ENCODE measurements around the gene CDC42BPB. TPM values are rescaled to one million over a fixed set of nuclear protein-coding genes. Genes with fewer than 3 reads are reported as not detected.
A peak's percentile ranks its signal among the peaks of the same experiment; 100 is the strongest.

Gene CDC42BPB
- total RNA-seq, 2 experiments from 2014 or later, result 2.5 to 3.2 TPM

DNA sequence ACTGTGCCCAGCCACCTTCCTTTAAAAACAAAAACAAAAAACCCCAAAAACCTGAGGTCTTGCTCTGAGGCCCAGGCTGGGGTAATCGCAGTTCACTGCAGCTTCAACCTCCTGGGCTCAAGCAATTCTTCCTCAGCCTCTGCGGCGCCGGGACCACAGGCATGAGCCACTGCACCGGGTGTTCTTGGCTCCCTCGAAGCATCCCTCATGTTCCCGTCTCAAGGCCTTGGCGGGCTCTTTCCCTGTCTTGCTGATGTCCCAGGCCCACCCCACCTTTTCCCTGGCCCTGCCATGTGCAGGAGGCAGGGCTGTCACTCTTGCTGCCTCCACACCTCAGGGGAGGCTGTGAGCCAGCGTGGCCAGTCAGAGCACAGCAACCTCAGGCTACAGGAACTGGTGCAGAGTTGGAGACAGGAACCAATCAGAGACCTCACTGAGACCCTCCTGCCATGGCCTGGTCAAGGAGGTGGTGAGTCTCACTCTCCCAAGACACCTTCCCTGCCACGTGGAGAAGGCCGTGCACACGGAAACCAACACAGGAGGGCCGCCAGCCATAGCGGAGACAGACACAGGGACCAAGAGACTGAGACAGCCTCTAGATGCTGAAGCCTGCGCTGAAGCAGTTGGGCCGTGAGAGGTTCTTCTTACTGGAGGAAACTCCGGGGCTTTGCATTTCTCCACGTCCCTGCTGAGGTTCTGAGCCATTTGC lies 140.8 kb downstream of the CDC42BPB start:
- H3K4me3 Mint-ChIP-seq, result no peak overlapping the region
- H3K27ac Mint-ChIP-seq, result no peak overlapping the region
- CTCF ChIA-PET, result interaction anchor here (0.9 to 1.4 kb wide), 2 partner anchors 221 to 223 kb away, joined by 3 to 7 read pairs; no protein-coding TSS in a partner anchor
- H3K36me3 Mint-ChIP-seq (ENCODE audit: low read depth), result no peaks in the 10 kb centered on the region
- no peaks in the 10 kb centered on the region for H3K27me3 Mint-ChIP-seq (ENCODE audit: low read depth)
- intact Hi-C loops (cut with micrococcal nuclease), result no loop called here
- H3K4me1 Mint-ChIP-seq (ENCODE audit: low read depth), result no peaks in the 10 kb centered on the region
- DNase-seq, result no peak
- no peaks in the 10 kb centered on the region for H3K9me3 Mint-ChIP-seq

GRCh38 chr14:102915292-102916110 lies 141.8 kb downstream of the CDC42BPB start:
- Mint-ChIP-seq H3K27me3 (ENCODE audit: low read depth) (no peaks in the 10 kb centered on the region), H3K27ac (no peak overlapping the region), H3K9me3 (no peaks in the 10 kb centered on the region), H3K4me3 (no peak overlapping the region), H3K36me3 (ENCODE audit: low read depth) (no peaks in the 10 kb centered on the region), H3K4me1 (ENCODE audit: low read depth) (no peaks in the 10 kb centered on the region)
- CTCF ChIA-PET, result interaction anchor here (0.7 to 1.4 kb wide), 2 partner anchors 38 to 220 kb away, joined by 3 to 7 read pairs; no protein-coding TSS in a partner anchor
- intact Hi-C loops (cut with micrococcal nuclease), result no loop called here
- no peak for DNase-seq

DNA sequence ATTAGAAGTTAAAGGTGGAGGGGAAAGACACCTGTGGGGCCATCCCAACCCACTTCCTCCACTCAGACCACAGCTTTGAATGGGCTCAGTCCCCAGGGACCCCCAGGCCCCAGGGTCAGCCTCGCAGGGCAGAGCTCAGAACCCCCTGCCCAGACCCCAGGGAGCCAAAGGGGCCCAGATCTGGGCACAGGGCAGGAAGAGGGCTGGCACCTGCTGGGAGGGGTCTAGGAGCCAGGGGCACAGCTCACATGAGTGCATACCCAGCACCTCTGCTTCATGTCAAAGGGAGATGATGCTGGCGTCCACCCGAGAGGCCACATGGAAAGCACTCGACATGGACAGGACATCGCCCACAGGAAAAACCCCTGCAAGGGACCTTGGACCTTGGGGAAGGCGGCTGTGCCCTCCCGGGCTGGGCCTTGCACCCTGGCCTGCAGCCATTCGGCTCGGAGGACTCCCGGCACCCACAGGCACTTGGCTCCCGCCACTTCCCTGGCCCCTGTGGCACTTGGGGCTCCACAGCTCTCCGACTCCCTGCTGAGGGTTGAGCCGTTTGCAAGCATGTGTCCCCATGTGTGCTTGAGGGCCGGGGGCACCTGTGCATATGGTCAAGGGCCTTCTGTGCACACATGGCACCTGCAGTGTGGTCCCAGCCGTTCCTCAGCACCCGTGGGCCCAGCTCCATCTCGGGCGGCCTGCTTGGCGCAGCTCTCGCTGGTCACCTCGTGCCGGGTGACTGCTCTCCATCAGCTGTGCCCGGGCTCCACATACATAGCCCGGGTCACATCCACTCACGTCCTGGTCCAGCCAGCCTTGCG lies 142.7 kb downstream of the CDC42BPB start:
- intact Hi-C loops (cut with micrococcal nuclease), result no loop called here
- H3K36me3 Mint-ChIP-seq (ENCODE audit: low read depth), result no peaks in the 10 kb centered on the region
- DNase-seq, result no peak
- H3K27ac Mint-ChIP-seq, result no peak overlapping the region
- CTCF ChIA-PET, result interaction anchor here (0.7 to 1.4 kb wide), 2 partner anchors 37 to 220 kb away, joined by 3 to 7 read pairs; no protein-coding TSS in a partner anchor
- H3K9me3 Mint-ChIP-seq, result no peaks in the 10 kb centered on the region
- H3K4me1 Mint-ChIP-seq (ENCODE audit: low read depth), result no peaks in the 10 kb centered on the region
- no peaks in the 10 kb centered on the region for H3K27me3 Mint-ChIP-seq (ENCODE audit: low read depth)
- no peak overlapping the region for H3K4me3 Mint-ChIP-seq

DNA sequence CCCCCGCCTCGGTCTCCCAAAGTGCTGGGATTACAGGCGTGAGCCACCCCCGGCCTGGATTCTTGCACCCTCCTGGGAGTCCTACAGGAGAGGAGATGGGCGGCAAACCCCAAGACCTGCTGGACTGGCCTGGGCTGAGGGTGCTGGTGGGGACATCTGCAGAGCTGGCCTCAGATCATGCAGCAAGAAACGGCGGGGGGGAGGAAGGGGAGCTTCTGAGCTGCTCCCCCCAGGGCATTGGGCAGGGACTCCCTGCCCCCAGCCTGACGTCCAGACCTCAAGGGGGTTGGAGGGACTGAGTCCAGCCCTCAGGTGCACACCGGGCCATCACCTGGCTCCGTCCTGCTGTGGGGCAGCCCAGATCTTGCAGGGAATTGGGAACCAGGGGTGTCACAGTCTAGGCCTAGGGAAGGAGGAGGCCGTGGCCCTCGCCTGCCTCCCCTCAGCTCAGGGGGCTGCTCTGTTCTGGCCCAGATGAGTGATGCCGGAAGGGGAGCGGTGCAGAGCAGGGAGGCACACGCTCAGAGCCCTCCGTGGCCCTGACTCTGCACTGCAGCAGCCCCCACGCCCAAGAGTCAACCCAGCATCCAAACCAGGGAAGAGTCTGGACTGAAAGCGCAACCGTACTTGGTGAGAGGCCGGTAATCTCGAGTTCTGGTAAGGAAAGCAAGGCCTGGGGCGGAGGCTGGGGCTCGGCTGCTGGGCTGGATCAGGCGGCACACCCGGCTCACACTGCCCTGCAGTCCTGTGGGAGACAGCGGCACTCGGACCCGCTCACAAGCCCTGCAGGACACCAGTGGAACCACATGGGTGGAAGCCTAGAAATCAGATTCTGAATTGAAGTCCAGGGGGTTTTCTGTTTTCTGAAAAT lies 143.8 kb downstream of the CDC42BPB start:
- Mint-ChIP-seq H3K4me1 (ENCODE audit: low read depth) (no peaks in the 10 kb centered on the region), H3K9me3 (no peaks in the 10 kb centered on the region), H3K27me3 (ENCODE audit: low read depth) (no peaks in the 10 kb centered on the region), H3K4me3 (no peak overlapping the region), H3K36me3 (ENCODE audit: low read depth) (no peaks in the 10 kb centered on the region), H3K27ac (no peak overlapping the region)
- CTCF ChIA-PET, result interaction anchor here (0.7 kb wide), 1 partner anchor 219 kb away, joined by 4 read pairs; no protein-coding TSS in a partner anchor
- intact Hi-C loops (cut with micrococcal nuclease), result no loop called here
- DNase-seq, result no peak

GRCh38 chr14:102911991-102912761 lies 145.2 kb downstream of the CDC42BPB start:
- H3K9me3 Mint-ChIP-seq, result no peaks in the 10 kb centered on the region
- no peak for DNase-seq
- intact Hi-C loops (cut with micrococcal nuclease), result no loop called here
- H3K4me3 Mint-ChIP-seq, result no peak overlapping the region
- no peaks in the 10 kb centered on the region for H3K4me1 Mint-ChIP-seq (ENCODE audit: low read depth)
- CTCF ChIA-PET, result no interaction called here
- no peaks in the 10 kb centered on the region for H3K27me3 Mint-ChIP-seq (ENCODE audit: low read depth)
- H3K36me3 Mint-ChIP-seq (ENCODE audit: low read depth), result peaks cover 3% of the 10 kb centered on the region
- H3K27ac Mint-ChIP-seq, result peak overlapping the region; percentile 30

GRCh38 chr14:102911541-102911951 lies 145.8 kb downstream of the CDC42BPB start:
- Mint-ChIP-seq H3K27ac (peak overlapping the region; percentile 9), H3K36me3 (ENCODE audit: low read depth) (peaks cover 6% of the 10 kb centered on the region), H3K9me3 (no peaks in the 10 kb centered on the region), H3K4me1 (ENCODE audit: low read depth) (no peaks in the 10 kb centered on the region), H3K27me3 (ENCODE audit: low read depth) (no peaks in the 10 kb centered on the region), H3K4me3 (no peak overlapping the region)
- DNase-seq, result no peak
- intact Hi-C loops (cut with micrococcal nuclease), result no loop called here
- CTCF ChIA-PET, result no interaction called here

DNA sequence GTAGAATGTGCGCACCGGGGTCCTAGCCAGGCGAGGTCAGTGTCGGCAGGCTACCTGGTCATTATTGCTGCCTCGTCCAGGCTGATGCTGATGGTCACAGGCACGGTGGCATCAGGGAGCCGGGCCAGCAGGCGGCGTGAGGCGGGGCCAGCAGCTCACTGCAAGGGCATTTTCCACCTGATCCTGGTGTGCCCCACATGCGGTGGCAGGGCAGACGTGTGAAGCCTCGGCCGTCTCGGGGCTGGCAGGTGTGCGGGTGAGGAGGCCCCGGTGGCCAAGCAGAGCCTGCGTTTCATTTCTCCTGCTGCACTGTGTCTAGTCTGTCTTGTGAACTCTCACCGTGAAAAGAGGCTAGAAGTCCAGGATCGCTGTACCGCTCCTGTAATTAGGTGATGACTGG lies 146.9 kb downstream of the CDC42BPB start:
- peak overlapping the region; percentile 56 for H3K27ac Mint-ChIP-seq
- H3K4me1 Mint-ChIP-seq (ENCODE audit: low read depth), result no peaks in the 10 kb centered on the region
- no peak overlapping the region for H3K4me3 Mint-ChIP-seq
- intact Hi-C loops (cut with micrococcal nuclease), result no loop called here
- peaks cover 7% of the 10 kb centered on the region for H3K36me3 Mint-ChIP-seq (ENCODE audit: low read depth)
- no peak for DNase-seq
- CTCF ChIA-PET, result no interaction called here
- H3K9me3 Mint-ChIP-seq, result no peaks in the 10 kb centered on the region
- H3K27me3 Mint-ChIP-seq (ENCODE audit: low read depth), result no peaks in the 10 kb centered on the region

DNA sequence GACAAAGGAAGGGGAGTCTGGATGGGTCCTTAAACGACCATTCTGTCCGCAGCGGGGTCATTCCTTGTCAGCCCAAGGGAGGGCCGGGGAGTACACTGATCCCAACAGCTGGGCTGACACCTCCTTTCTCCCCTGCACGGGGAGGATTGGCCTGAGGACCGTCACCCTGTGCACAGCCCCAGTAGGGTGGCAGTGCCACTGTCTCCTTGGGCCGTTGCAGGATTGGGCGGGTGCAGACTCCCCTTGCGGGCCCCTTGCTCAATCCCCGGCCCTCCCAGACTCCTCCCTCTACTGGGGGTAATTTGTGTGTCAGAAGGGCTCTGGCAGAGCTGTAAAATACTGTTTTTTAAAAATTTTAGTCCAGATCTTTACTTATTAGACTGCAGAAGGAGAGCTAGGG lies 147.4 kb downstream of the CDC42BPB start:
- no peaks in the 10 kb centered on the region for H3K27me3 Mint-ChIP-seq (ENCODE audit: low read depth)
- no peak for DNase-seq
- CTCF ChIA-PET, result no interaction called here
- no peaks in the 10 kb centered on the region for H3K4me1 Mint-ChIP-seq (ENCODE audit: low read depth)
- peaks cover 12% of the 10 kb centered on the region for H3K36me3 Mint-ChIP-seq (ENCODE audit: low read depth)
- intact Hi-C loops (cut with micrococcal nuclease), result no loop called here
- H3K4me3 Mint-ChIP-seq, result no peak overlapping the region
- no peaks in the 10 kb centered on the region for H3K9me3 Mint-ChIP-seq
- H3K27ac Mint-ChIP-seq, result no peak overlapping the region

DNA sequence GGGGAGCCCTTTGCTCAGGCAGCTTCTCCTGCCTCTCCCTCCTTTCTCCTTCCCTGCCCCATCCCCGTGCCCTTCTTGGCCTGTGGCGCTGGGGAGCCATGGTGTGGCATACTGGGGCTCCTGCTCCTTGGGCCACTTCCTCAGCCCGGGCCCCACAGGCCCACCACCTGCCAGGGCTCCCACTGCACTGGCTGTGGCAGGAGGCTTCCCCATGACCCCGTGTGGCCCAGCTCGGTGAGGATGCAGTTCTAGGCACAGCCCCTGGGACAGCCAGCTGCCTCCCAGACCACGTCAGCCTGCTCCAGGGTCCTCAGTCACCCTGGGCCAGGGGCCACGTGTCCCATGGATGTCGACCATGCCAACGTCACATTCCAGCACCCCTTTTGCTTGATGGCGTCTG lies 147.9 kb downstream of the CDC42BPB start:
- H3K4me3 Mint-ChIP-seq, result no peak overlapping the region
- H3K27me3 Mint-ChIP-seq (ENCODE audit: low read depth), result no peaks in the 10 kb centered on the region
- CTCF ChIA-PET, result no interaction called here

DNA sequence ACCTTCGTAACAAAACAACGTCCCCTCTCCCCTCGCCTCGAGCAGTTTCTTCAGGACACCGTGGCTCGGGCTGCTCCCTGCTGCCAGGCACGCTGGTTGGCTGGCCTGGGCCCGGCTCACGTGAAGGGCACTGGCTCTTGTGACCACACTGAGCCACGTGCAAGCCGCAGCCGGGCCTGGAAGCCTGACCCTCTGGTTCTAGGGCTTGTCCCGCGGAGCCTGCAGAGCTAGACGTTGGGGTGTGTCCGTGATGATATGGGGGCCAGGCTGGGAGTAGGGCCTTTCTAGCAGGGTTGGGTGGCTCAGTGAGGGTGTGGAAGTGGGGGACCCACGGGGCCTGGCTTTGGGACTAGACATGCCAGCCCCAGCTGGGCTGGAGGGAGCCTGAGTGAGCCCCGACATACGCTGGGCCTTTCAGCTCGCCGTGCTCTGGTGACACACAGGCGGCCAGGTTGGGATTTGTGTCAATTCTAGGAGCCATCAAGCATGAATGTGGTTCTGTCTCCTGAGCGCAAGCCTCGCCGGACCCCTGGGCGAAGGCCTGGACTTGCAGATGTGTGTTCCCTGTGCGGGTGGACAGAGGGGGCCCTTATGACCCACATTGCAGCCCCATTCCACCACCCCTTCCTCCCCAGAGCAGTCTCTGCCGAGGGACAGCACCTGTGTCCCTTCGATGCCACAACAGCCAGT lies 148.4 kb downstream of the CDC42BPB start:
- Mint-ChIP-seq H3K27me3 (ENCODE audit: low read depth) (no peaks in the 10 kb centered on the region), H3K4me3 (no peak overlapping the region), H3K9me3 (no peaks in the 10 kb centered on the region), H3K27ac (no peak overlapping the region), H3K36me3 (ENCODE audit: low read depth) (peaks cover 13% of the 10 kb centered on the region), H3K4me1 (ENCODE audit: low read depth) (no peaks in the 10 kb centered on the region)
- intact Hi-C loops (cut with micrococcal nuclease), result no loop called here
- CTCF ChIA-PET, result no interaction called here
- no peak for DNase-seq

More for the DNA sequence above, 147.9 kb downstream of the CDC42BPB start:
- peaks cover 12% of the 10 kb centered on the region for H3K36me3 Mint-ChIP-seq (ENCODE audit: low read depth)
- no peak for DNase-seq
- H3K9me3 Mint-ChIP-seq, result no peaks in the 10 kb centered on the region
- no peak overlapping the region for H3K27ac Mint-ChIP-seq
- H3K4me1 Mint-ChIP-seq (ENCODE audit: low read depth), result no peaks in the 10 kb centered on the region
- intact Hi-C loops (cut with micrococcal nuclease), result no loop called here
